ENCODE measurements around the gene IGLL5.

IGLL5 gene

GRCh38 chr22:22855617-22856308 is 31.9 kb upstream of the IGLL5 start:
- no peak overlapping the region for H3K4me3 ChIP-seq (ENCODE audit: low read depth, low read length)
- no peak overlapping the region for H3K27ac ChIP-seq
- no peaks in the 10 kb centered on the region for H3K9me3 ChIP-seq (ENCODE audit: control insufficient read depth, low read length)
- H3K4me2 ChIP-seq (ENCODE audit: low read length) = no peak overlapping the region
- H3K9ac ChIP-seq = no peak overlapping the region
- peak; percentile 10 for TF ChIP-seq CTCF (IDR thresholded peaks at IDR 0.05)
- no peak overlapping the region for H2AFZ ChIP-seq
- no peaks in the 10 kb centered on the region for H3K36me3 ChIP-seq (ENCODE audit: control insufficient read depth, insufficient read depth, low read length)
- no peaks in the 10 kb centered on the region for H3K4me1 ChIP-seq
- H3K79me2 ChIP-seq = no peaks in the 10 kb centered on the region
- H3K27me3 ChIP-seq (ENCODE audit: control insufficient read depth, insufficient read depth, low read length) = no peaks in the 10 kb centered on the region

- Histone ChIP-seq H3K27ac (no peak overlapping the region), H3K9me3 (ENCODE audit: control insufficient read depth, low read length) (no peaks in the 10 kb centered on the region), H3K4me2 (ENCODE audit: low read length) (no peak overlapping the region), H3K27me3 (ENCODE audit: control insufficient read depth, insufficient read depth, low read length) (no peaks in the 10 kb centered on the region), H2AFZ (no peak overlapping the region), H3K36me3 (ENCODE audit: control insufficient read depth, insufficient read depth, low read length) (no peaks in the 10 kb centered on the region), H3K4me1 (no peaks in the 10 kb centered on the region), H3K79me2 (no peaks in the 10 kb centered on the region), H3K4me3 (ENCODE audit: low read depth, low read length) (no peak overlapping the region), H3K9ac (no peak overlapping the region)
- TF ChIP-seq CTCF (IDR thresholded peaks at IDR 0.05) = no peak
Observed at GRCh38 chr22:22856364-22856763, 31.3 kb upstream of the IGLL5 start.

GRCh38 chr22:22856885-22857606 is 30.6 kb upstream of the IGLL5 start:
- Histone ChIP-seq H3K4me3 (ENCODE audit: low read depth, low read length) (no peak overlapping the region), H3K9me3 (ENCODE audit: control insufficient read depth, low read length) (no peaks in the 10 kb centered on the region), H3K36me3 (ENCODE audit: control insufficient read depth, insufficient read depth, low read length) (no peaks in the 10 kb centered on the region), H3K4me2 (ENCODE audit: low read length) (no peak overlapping the region), H3K27me3 (ENCODE audit: control insufficient read depth, insufficient read depth, low read length) (no peaks in the 10 kb centered on the region), H3K4me1 (no peaks in the 10 kb centered on the region), H3K79me2 (no peaks in the 10 kb centered on the region), H3K9ac (no peak overlapping the region), H2AFZ (no peak overlapping the region), H3K27ac (no peak overlapping the region)
- no peak for TF ChIP-seq CTCF (IDR thresholded peaks at IDR 0.05)

- Histone ChIP-seq H3K36me3 (ENCODE audit: control insufficient read depth, insufficient read depth, low read length) (no peaks in the 10 kb centered on the region), H3K27me3 (ENCODE audit: control insufficient read depth, insufficient read depth, low read length) (no peaks in the 10 kb centered on the region), H3K79me2 (no peaks in the 10 kb centered on the region), H3K4me1 (no peaks in the 10 kb centered on the region), H3K9ac (no peak overlapping the region), H2AFZ (no peak overlapping the region), H3K4me2 (ENCODE audit: low read length) (no peak overlapping the region), H3K4me3 (ENCODE audit: low read depth, low read length) (no peak overlapping the region), H3K9me3 (ENCODE audit: control insufficient read depth, low read length) (no peaks in the 10 kb centered on the region), H3K27ac (no peak overlapping the region)
- TF ChIP-seq CTCF (IDR thresholded peaks at IDR 0.05) = no peak
Observed at GRCh38 chr22:22857607-22858558, 29.7 kb upstream of the IGLL5 start.

Data from parathyroid adenoma (tissue), 2 donors.